WTC11 (cell line): ENCODE results near the gene PRR18. TPM values are rescaled to one million over a fixed set of nuclear protein-coding genes. Genes with fewer than 3 reads are reported as not detected.

Source experiments
- ATAC-seq: fragments of 200-7000 bp; cut with Tn5 transposase; 2 replicates; pipeline ENCODE4 v1.10.0; 2021; ENCODE audit warnings: mild to moderate bottlenecking, moderate library complexity
- CTCF ChIA-PET: fragments of 300-600 bp; sonication (Branson Sonifier 250); formaldehyde crosslinking; loops from one replicate; lab custom pipeline; 2021; ENCODE audit warnings: antibody characterized with exemption; lab: Charles Lee
- POLR2A ChIA-PET: fragments of 350-600 bp; sonication (Branson Sonifier 250); formaldehyde crosslinking; loops from one replicate; lab custom pipeline; 2021; ENCODE audit warnings: antibody characterized with exemption; lab: Charles Lee
- DNase-seq: peaks from one replicate; pipeline ENCODE4 v3.0.0; 2021; ENCODE audit warnings: low spot score
- H3K27ac Mint-ChIP-seq: 2 replicates; pipeline ENCODE4 v1.8.0; 2021; ENCODE audit warnings: mixed read lengths
- H3K27me3 Mint-ChIP-seq: 2 replicates; pipeline ENCODE4 v1.8.0; 2021; ENCODE audit warnings: low read depth, mild to moderate bottlenecking, moderate library complexity, mixed read lengths
- H3K36me3 Mint-ChIP-seq: 2 replicates; pipeline ENCODE4 v1.8.0; 2021; ENCODE audit warnings: mixed read lengths
- H3K4me1 Mint-ChIP-seq: 2 replicates; pipeline ENCODE4 v1.8.0; 2022; ENCODE audit warnings: mixed read lengths
- H3K4me3 Mint-ChIP-seq: 2 replicates; pipeline ENCODE4 v1.8.0; 2021; ENCODE audit warnings: mild to moderate bottlenecking, moderate library complexity, mixed read lengths
- H3K9me3 Mint-ChIP-seq: 2 replicates; pipeline ENCODE4 v1.8.0; 2021; ENCODE audit warnings: mixed read lengths
- ARID4B ChIP-seq: sonication (generic); formaldehyde crosslinking; IDR thresholded peaks from 2 replicates; pipeline ENCODE4 v1.8.0; 2023; ENCODE audit warnings: missing genetic modification reagents, mild to moderate bottlenecking, borderline replicate concordance
- CREB1 ChIP-seq: sonication (generic); formaldehyde crosslinking; IDR thresholded peaks from 2 replicates; pipeline ENCODE4 v1.8.0; 2023; ENCODE audit warnings: mild to moderate bottlenecking, missing genetic modification reagents
- CREM ChIP-seq: sonication (generic); formaldehyde crosslinking; IDR thresholded peaks from 2 replicates; pipeline ENCODE4 v1.8.1; 2022; ENCODE audit warnings: mild to moderate bottlenecking, missing genetic modification reagents, moderate library complexity
- ETV6 ChIP-seq: sonication (generic); formaldehyde crosslinking; IDR thresholded peaks from 2 replicates; pipeline ENCODE4 v1.8.1; 2022; ENCODE audit warnings: mild to moderate bottlenecking, missing genetic modification reagents
- GABPB1 ChIP-seq: sonication (generic); formaldehyde crosslinking; IDR thresholded peaks from 2 replicates; pipeline ENCODE4 v1.8.1; 2023; ENCODE audit warnings: mild to moderate bottlenecking, missing genetic modification reagents
- GTF2I ChIP-seq: fragments of 250-450 bp; sonication (Bioruptor Pico); conservative IDR thresholded peaks from 2 replicates; pipeline ENCODE4 v1.4.0; 2021; ENCODE audit warnings: mild to moderate bottlenecking
- MAX ChIP-seq: sonication (generic); formaldehyde crosslinking; IDR thresholded peaks from 2 replicates; pipeline ENCODE4 v1.8.0; 2022; ENCODE audit warnings: mild to moderate bottlenecking, missing genetic modification reagents
- MLX ChIP-seq: sonication (generic); formaldehyde crosslinking; IDR thresholded peaks from 2 replicates; pipeline ENCODE4 v1.8.1; 2023; ENCODE audit warnings: mild to moderate bottlenecking, missing genetic modification reagents, moderate library complexity
- NR2C2 ChIP-seq: sonication (generic); formaldehyde crosslinking; IDR thresholded peaks from 2 replicates; pipeline ENCODE4 v1.8.0; 2022; ENCODE audit warnings: mild to moderate bottlenecking, missing genetic modification reagents
- SMAD3 ChIP-seq: sonication (generic); formaldehyde crosslinking; IDR thresholded peaks from 2 replicates; pipeline ENCODE4 v1.8.0; 2022; ENCODE audit warnings: missing genetic modification reagents, mild to moderate bottlenecking, borderline replicate concordance
- SOX15 ChIP-seq: fragments of 250-450 bp; sonication (Bioruptor Pico); IDR thresholded peaks from 2 replicates; pipeline ENCODE4 v1.9.0; 2021; ENCODE audit warnings: mild to moderate bottlenecking
- SP1 ChIP-seq: sonication (generic); formaldehyde crosslinking; conservative IDR thresholded peaks from 2 replicates; pipeline ENCODE4 v1.8.1; 2022; ENCODE audit warnings: missing genetic modification reagents
- TCF7 ChIP-seq: sonication (generic); formaldehyde crosslinking; IDR thresholded peaks from 2 replicates; pipeline ENCODE4 v1.8.0; 2022; ENCODE audit warnings: mild to moderate bottlenecking, low read depth, missing genetic modification reagents, moderate library complexity
- ZMAT4 ChIP-seq: fragments of 250-450 bp; sonication (Bioruptor Pico); IDR thresholded peaks from 2 replicates; pipeline ENCODE4 v1.9.0; 2021; ENCODE audit warnings: mild to moderate bottlenecking
- ZNF138 ChIP-seq: sonication (generic); formaldehyde crosslinking; conservative IDR thresholded peaks from 2 replicates; pipeline ENCODE4 v1.8.1; 2022; ENCODE audit warnings: mild to moderate bottlenecking, moderate library complexity, missing genetic modification reagents
- ZNF219 ChIP-seq: sonication (generic); formaldehyde crosslinking; IDR thresholded peaks from 2 replicates; pipeline ENCODE4 v1.8.0; 2023; ENCODE audit warnings: missing genetic modification reagents, mild to moderate bottlenecking, borderline replicate concordance
- ZNF423 ChIP-seq: fragments of 250-450 bp; sonication (Bioruptor Pico); IDR thresholded peaks from 2 replicates; pipeline ENCODE4 v2.1.2; 2022; ENCODE audit warnings: mild to moderate bottlenecking, moderate library complexity
- ZNF671 ChIP-seq: fragments of 250-450 bp; sonication (Bioruptor Pico); IDR thresholded peaks from 2 replicates; pipeline ENCODE4 v1.8.0; 2021; ENCODE audit warnings: mild to moderate bottlenecking
- ZSCAN18 ChIP-seq: fragments of 250-450 bp; sonication (Bioruptor Pico); IDR thresholded peaks from 2 replicates; pipeline ENCODE4 v2.1.2; 2022; ENCODE audit warnings: mild to moderate bottlenecking, moderate library complexity
- total RNA-seq: library from RNA; stranded (reverse); gene quantifications from 3 replicates; pipeline ENCODE4 v1.2.3, GENCODE V29; 2021

PRR18 gene
- total RNA-seq, 1 experiment from 2014 or later: 0.52 TPM

- no peak for TF ChIP-seq ZNF423 (CRISPR knock-in tag)
- no peak for TF ChIP-seq CREB1 (CRISPR knock-in tag)
- TF ChIP-seq GABPB1: no peak
- no peak for TF ChIP-seq ETV6 (CRISPR knock-in tag)
- TF ChIP-seq ARID4B (CRISPR knock-in tag): no peak
- TF ChIP-seq, all 79 proteins: peak for 0
Observed at GRCh38 chr6:166284640-166285039, 23.6 kb downstream of the PRR18 start (continued).

- ChIA-PET POLR2A (no interaction called here), CTCF (interaction anchor here (0.7 to 3.0 kb wide), 3 partner anchors 27 to 118 kb away, joined by 3 to 36 read pairs (median 7); no protein-coding TSS in a partner anchor)
- Mint-ChIP-seq H3K4me1 (peaks cover 5% of the 10 kb centered on the region; the same call in 1 of the 2 replicates), H3K9me3 (peaks cover 9% of the 10 kb centered on the region), H3K36me3 (no peaks in the 10 kb centered on the region), H3K27me3 (no peaks in the 10 kb centered on the region; the same call in 1 of the 2 replicates), H3K4me3 (no peak overlapping the region), H3K27ac (no peak overlapping the region)
- TF ChIP-seq TCF7 (no peak), SOX15 (CRISPR knock-in tag) (no peak), GTF2I (CRISPR knock-in tag) (no peak), ZNF138 (CRISPR knock-in tag) (no peak), ZNF671 (no peak), NR2C2 (CRISPR knock-in tag) (no peak), ZMAT4 (CRISPR knock-in tag) (no peak), ZSCAN18 (no peak), MLX (CRISPR knock-in tag) (no peak), SMAD3 (no peak), CREM (CRISPR knock-in tag) (no peak), SP1 (no peak), ZNF219 (CRISPR knock-in tag) (no peak), MAX (CRISPR knock-in tag) (no peak), ZNF423 (CRISPR knock-in tag) (no peak)
- no peak for DNase-seq
- no peak for ATAC-seq
Observed at GRCh38 chr6:166282394-166283032, 25.7 kb downstream of the PRR18 start.
